ENCODE measurements around the gene PPP3CA. TPM values are rescaled to one million over a fixed set of nuclear protein-coding genes. Genes with fewer than 3 reads are reported as not detected.

PPP3CA gene
- total and polyA plus RNA-seq, 4 donors: 13.5 to 72.0 (median 30.7) TPM

- Histone ChIP-seq H3K9ac (ENCODE audit: insufficient read depth in 1 of 2, low read length in 2 of 2) (no peak overlapping the region), H3K27me3 (ENCODE audit: control insufficient read depth in 3 of 3, insufficient read depth in 3 of 3, low read length in 2 of 3) (no peaks in the 10 kb centered on the region), H3K4me1 (ENCODE audit: control insufficient read depth in 5 of 5, insufficient read depth in 5 of 5, low read length in 5 of 5) (peaks cover 0 to 5% (median 0%) of the 10 kb centered on the region in 5 donors), H3K36me3 (ENCODE audit: control insufficient read depth in 4 of 4, insufficient read depth in 4 of 4, low read length in 4 of 4) (no peaks in the 10 kb centered on the region), H3K4me3 (no peak overlapping the region), H3K27ac (ENCODE audit: low read depth in 1 of 2, low read length in 1 of 2) (no peak overlapping the region), H3K9me3 (ENCODE audit: control insufficient read depth in 4 of 4, insufficient read depth in 3 of 4, low read length in 3 of 4) (no peaks in the 10 kb centered on the region)
- ATAC-seq (ENCODE audit: insufficient read depth, low FRiP score): no peak
- TF ChIP-seq CTCF (IDR thresholded peaks at IDR 0.05; ENCODE audit: control extremely low read depth, extremely low read depth): no peak
- no peak for DNase-seq
Observed at GRCh38 chr4:101295691-101296090, 51.6 kb downstream of the PPP3CA start.

- TF ChIP-seq CTCF (IDR thresholded peaks at IDR 0.05; ENCODE audit: control extremely low read depth, extremely low read depth): no peak
- Histone ChIP-seq H3K27me3 (ENCODE audit: control insufficient read depth in 3 of 3, insufficient read depth in 3 of 3, low read length in 2 of 3) (no peaks in the 10 kb centered on the region), H3K4me1 (ENCODE audit: control insufficient read depth in 5 of 5, insufficient read depth in 5 of 5, low read length in 5 of 5) (peaks cover 0 to 7% (median 2%) of the 10 kb centered on the region in 5 donors), H3K36me3 (ENCODE audit: control insufficient read depth in 4 of 4, insufficient read depth in 4 of 4, low read length in 4 of 4) (no peaks in the 10 kb centered on the region), H3K9me3 (ENCODE audit: control insufficient read depth in 4 of 4, insufficient read depth in 3 of 4, low read length in 3 of 4) (no peaks in the 10 kb centered on the region), H3K4me3 (no peak overlapping the region), H3K9ac (ENCODE audit: insufficient read depth in 1 of 2, low read length in 2 of 2) (no peak overlapping the region), H3K27ac (ENCODE audit: low read depth in 1 of 2, low read length in 1 of 2) (no peak overlapping the region)
- no peak for DNase-seq
- ATAC-seq (ENCODE audit: insufficient read depth, low FRiP score): no peak
- 43 to 69% methylated on average over 3 of the region's 3 CpGs for WGBS, 2 donors
Observed at GRCh38 chr4:101294597-101294996, 52.7 kb downstream of the PPP3CA start.

- peaks cover 0 to 9% (median 2%) of the 10 kb centered on the region in 5 donors for H3K4me1 ChIP-seq (ENCODE audit: control insufficient read depth in 5 of 5, insufficient read depth in 5 of 5, low read length in 5 of 5)
- 92 to 97% methylated on average over 2 of the region's 2 CpGs for WGBS, 2 donors
- ATAC-seq (ENCODE audit: insufficient read depth, low FRiP score): no peak
- no peak overlapping the region for H3K27ac ChIP-seq (ENCODE audit: low read depth in 1 of 2, low read length in 1 of 2)
- DNase-seq: no peak
- H3K27me3 ChIP-seq (ENCODE audit: control insufficient read depth in 3 of 3, insufficient read depth in 3 of 3, low read length in 2 of 3): no peaks in the 10 kb centered on the region
- no peaks in the 10 kb centered on the region for H3K36me3 ChIP-seq (ENCODE audit: control insufficient read depth in 4 of 4, insufficient read depth in 4 of 4, low read length in 4 of 4)
- TF ChIP-seq CTCF (IDR thresholded peaks at IDR 0.05; ENCODE audit: control extremely low read depth, extremely low read depth): no peak
- H3K9me3 ChIP-seq (ENCODE audit: control insufficient read depth in 4 of 4, insufficient read depth in 3 of 4, low read length in 3 of 4): no peaks in the 10 kb centered on the region
- H3K4me3 ChIP-seq: no peak overlapping the region
- no peak overlapping the region for H3K9ac ChIP-seq (ENCODE audit: insufficient read depth in 1 of 2, low read length in 2 of 2)
Observed at GRCh38 chr4:101292901-101293300, 54.4 kb downstream of the PPP3CA start.

GRCh38 chr4:101292214-101292613 lies 55.1 kb downstream of the PPP3CA start:
- H3K9ac ChIP-seq (ENCODE audit: insufficient read depth in 1 of 2, low read length in 2 of 2): no peak overlapping the region
- no peak for TF ChIP-seq CTCF (IDR thresholded peaks at IDR 0.05; ENCODE audit: control extremely low read depth, extremely low read depth)
- no peaks in the 10 kb centered on the region for H3K36me3 ChIP-seq (ENCODE audit: control insufficient read depth in 4 of 4, insufficient read depth in 4 of 4, low read length in 4 of 4)
- H3K27ac ChIP-seq (ENCODE audit: low read depth in 1 of 2, low read length in 1 of 2): no peak overlapping the region
- peaks cover 0 to 14% (median 3%) of the 10 kb centered on the region in 5 donors for H3K4me1 ChIP-seq (ENCODE audit: control insufficient read depth in 5 of 5, insufficient read depth in 5 of 5, low read length in 5 of 5)
- H3K9me3 ChIP-seq (ENCODE audit: control insufficient read depth in 4 of 4, insufficient read depth in 3 of 4, low read length in 3 of 4): no peaks in the 10 kb centered on the region
- DNase-seq: no peak
- 86 to 93% methylated on average over 4 of the region's 4 CpGs for WGBS, 2 donors
- no peak overlapping the region for H3K4me3 ChIP-seq
- no peaks in the 10 kb centered on the region for H3K27me3 ChIP-seq (ENCODE audit: control insufficient read depth in 3 of 3, insufficient read depth in 3 of 3, low read length in 2 of 3)
- ATAC-seq (ENCODE audit: insufficient read depth, low FRiP score): no peak
